ENCODE data around the gene RINT1.

DNA sequence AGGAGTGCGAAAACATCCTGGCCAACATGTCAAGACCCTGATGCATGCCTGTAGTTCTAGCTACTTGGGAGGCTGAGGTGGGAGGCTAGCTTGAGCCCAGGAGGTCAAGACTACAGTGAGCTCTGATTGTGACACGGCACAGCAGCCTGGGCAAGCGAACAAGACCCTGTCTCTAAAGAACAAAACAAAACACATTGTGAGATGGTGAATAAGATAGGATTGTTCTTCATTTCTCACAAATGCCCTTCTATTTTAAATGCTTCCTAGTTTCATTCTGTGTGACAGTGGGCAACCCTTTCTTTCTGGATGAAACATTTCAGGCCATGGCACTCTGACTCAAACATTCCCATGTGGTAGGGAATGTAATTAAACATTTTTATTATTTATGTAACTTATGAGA, 35.8 kb downstream of the RINT1 start:
- TF ChIP-seq, protein P1, sequence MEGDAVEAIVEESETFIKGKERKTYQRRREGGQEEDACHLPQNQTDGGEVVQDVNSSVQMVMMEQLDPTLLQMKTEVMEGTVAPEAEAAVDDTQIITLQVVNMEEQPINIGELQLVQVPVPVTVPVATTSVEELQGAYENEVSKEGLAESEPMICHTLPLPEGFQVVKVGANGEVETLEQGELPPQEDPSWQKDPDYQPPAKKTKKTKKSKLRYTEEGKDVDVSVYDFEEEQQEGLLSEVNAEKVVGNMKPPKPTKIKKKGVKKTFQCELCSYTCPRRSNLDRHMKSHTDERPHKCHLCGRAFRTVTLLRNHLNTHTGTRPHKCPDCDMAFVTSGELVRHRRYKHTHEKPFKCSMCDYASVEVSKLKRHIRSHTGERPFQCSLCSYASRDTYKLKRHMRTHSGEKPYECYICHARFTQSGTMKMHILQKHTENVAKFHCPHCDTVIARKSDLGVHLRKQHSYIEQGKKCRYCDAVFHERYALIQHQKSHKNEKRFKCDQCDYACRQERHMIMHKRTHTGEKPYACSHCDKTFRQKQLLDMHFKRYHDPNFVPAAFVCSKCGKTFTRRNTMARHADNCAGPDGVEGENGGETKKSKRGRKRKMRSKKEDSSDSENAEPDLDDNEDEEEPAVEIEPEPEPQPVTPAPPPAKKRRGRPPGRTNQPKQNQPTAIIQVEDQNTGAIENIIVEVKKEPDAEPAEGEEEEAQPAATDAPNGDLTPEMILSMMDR (optimal IDR thresholded peaks at IDR 0.05 in 1 of 3, IDR thresholded peaks at IDR 0.05 in 1 of 3, conservative IDR thresholded peaks at IDR 0.05 in 1 of 3; ENCODE audit: extremely low read depth in 1 of 3, insufficient read depth in 2 of 3, low read length in 3 of 3), result no peak
- TF ChIP-seq EZH2 (IDR thresholded peaks at IDR 0.05; ENCODE audit: low read length), result no peak

Measured in keratinocyte (primary cell).